Dendritic cell treated with granulocyte-macrophage colony-stimulating factor and Interleukin-4, amounts not matched to agents 40 ng/mL and 50 ng/mL, for 4 days (primary cell): Measurements from ENCODE around the gene TNFRSF9.

Source experiments
- H3K27ac Mint-ChIP-seq: one replicate; pipeline ENCODE4 v1.8.0; 2022; ENCODE audit warnings: mild to moderate bottlenecking, mixed read lengths
- H3K27me3 Mint-ChIP-seq: one replicate; pipeline ENCODE4 v1.8.0; 2022; ENCODE audit warnings: mild to moderate bottlenecking, mixed read lengths
- H3K36me3 Mint-ChIP-seq: one replicate; pipeline ENCODE4 v1.8.0; 2022; ENCODE audit warnings: low read depth, mixed read lengths
- H3K4me1 Mint-ChIP-seq: one replicate; pipeline ENCODE4 v1.8.0; 2022; ENCODE audit warnings: low read depth, mixed read lengths
- H3K4me3 Mint-ChIP-seq: one replicate; pipeline ENCODE4 v1.8.0; 2022; ENCODE audit warnings: mild to moderate bottlenecking, moderate library complexity, mixed read lengths
- H3K9me3 Mint-ChIP-seq: one replicate; pipeline ENCODE4 v1.8.0; 2022; ENCODE audit warnings: mixed read lengths
- intact Hi-C: fragments of 100-400 bp; cut with micrococcal nuclease; formaldehyde crosslinking; loops from one replicate; pipeline ENCODE4 v1.15.0; 2022

TNFRSF9 gene

GRCh38 chr1:7940745-7941436 is at the start of gene TNFRSF9:
TSS of gene TNFRSF9 (minus strand) at chr1:7940839. CDS start at chr1:7939994, 845 bp downstream.
- no peaks in the 10 kb centered on the region for H3K27me3 Mint-ChIP-seq
- H3K27ac Mint-ChIP-seq = peak within 1 kb of the TSS; percentile 59
- H3K4me1 Mint-ChIP-seq = peaks cover 51% of the 10 kb centered on the region
- H3K36me3 Mint-ChIP-seq = no peaks in the 10 kb centered on the region
- intact Hi-C loops = no loop called here
- H3K4me3 Mint-ChIP-seq = peak within 1 kb of the TSS; percentile 70
- H3K9me3 Mint-ChIP-seq = no peaks in the 10 kb centered on the region

DNA sequence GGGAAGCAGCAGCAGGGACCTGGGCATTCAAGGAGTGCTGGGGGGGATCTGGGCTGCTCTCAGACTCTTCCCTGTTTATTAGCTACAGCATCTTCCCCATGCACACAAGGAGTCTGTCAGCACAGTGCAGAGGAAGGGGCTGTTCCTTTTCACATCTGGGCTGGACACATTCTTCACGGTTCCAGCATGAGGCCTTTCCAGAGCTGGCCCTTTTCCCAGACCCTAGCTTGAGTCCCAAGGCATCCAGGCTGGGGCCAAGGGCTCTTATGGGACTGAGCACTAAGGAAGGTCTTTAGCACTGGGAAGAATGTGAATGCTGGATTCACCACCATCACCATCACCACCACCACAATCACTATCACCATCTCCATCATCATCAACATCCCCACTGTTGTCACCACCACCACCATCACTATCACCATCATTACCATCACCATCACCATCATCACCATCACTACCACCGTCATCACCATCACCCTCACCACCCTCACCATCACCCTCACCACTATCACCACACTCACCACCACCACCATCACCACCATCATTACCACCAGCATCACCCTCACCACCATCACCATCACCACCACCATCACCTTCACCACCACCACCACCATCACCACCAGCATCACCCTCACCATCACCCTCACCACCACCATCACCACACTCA is 49.3 kb upstream of the TNFRSF9 start:
- Mint-ChIP-seq H3K36me3 (peaks cover 51% of the 10 kb centered on the region), H3K27ac (no peak overlapping the region), H3K4me3 (no peak overlapping the region)

DNA sequence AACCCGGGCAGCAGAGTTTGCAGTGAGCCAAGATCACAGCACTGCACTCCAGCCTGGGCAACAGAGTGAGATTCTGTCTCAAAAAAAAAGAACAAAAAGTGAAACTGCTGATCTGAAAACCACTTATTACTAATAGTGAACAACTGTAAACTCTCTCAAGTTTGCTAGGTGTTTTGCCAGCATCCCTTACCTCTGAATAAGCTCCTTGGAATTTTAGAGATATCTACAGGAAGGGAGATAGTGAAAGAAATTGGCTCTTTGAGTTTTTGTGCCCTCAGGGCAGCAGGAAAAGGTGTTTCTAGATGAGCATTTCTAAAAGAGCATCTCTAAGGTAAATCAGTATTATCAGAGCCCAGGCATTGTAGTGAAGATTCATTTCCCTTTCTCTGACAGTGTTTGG is 47.9 kb upstream of the TNFRSF9 start:
- H3K4me3 Mint-ChIP-seq = no peak overlapping the region
- H3K27ac Mint-ChIP-seq = no peak overlapping the region
- H3K36me3 Mint-ChIP-seq = peaks cover 62% of the 10 kb centered on the region
- no peaks in the 10 kb centered on the region for H3K27me3 Mint-ChIP-seq
- intact Hi-C loops = no loop called here
- H3K4me1 Mint-ChIP-seq = peaks cover 6% of the 10 kb centered on the region
- no peaks in the 10 kb centered on the region for H3K9me3 Mint-ChIP-seq

More for the DNA sequence above, 49.3 kb upstream of the TNFRSF9 start:
- no peaks in the 10 kb centered on the region for H3K9me3 Mint-ChIP-seq
- H3K4me1 Mint-ChIP-seq = peaks cover 19% of the 10 kb centered on the region
- no peaks in the 10 kb centered on the region for H3K27me3 Mint-ChIP-seq
- intact Hi-C loops = no loop called here

DNA sequence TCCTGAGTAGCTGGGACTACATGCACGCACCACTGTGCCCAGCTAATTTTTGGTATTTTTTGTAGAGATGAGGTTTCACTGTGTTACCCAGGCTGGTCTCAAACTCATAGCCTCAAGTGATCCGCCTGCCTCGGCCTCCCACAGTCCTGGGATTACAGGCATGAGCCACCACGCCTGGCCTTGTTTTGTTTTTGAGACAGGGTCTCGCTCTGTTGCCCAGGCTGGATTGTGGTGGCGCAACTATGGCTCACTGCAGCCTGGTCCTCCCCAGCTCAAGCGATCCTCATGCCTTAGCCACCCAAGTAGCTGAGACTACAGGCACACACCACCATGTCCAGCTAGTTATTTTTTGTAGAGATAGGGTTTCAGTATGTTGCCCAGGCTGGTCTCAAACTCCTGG is 46.9 kb upstream of the TNFRSF9 start:
- Mint-ChIP-seq H3K9me3 (no peaks in the 10 kb centered on the region), H3K27me3 (no peaks in the 10 kb centered on the region), H3K4me3 (no peak overlapping the region), H3K4me1 (no peaks in the 10 kb centered on the region), H3K36me3 (peaks cover 67% of the 10 kb centered on the region), H3K27ac (no peak overlapping the region)
- intact Hi-C loops = no loop called here

- Mint-ChIP-seq H3K27ac (no peak overlapping the region), H3K36me3 (peaks cover 74% of the 10 kb centered on the region), H3K4me1 (no peaks in the 10 kb centered on the region), H3K9me3 (no peaks in the 10 kb centered on the region), H3K4me3 (no peak overlapping the region), H3K27me3 (no peaks in the 10 kb centered on the region)
- intact Hi-C loops = no loop called here
Measured at GRCh38 chr1:7985851-7986612, 45.4 kb upstream of the TNFRSF9 start.

DNA sequence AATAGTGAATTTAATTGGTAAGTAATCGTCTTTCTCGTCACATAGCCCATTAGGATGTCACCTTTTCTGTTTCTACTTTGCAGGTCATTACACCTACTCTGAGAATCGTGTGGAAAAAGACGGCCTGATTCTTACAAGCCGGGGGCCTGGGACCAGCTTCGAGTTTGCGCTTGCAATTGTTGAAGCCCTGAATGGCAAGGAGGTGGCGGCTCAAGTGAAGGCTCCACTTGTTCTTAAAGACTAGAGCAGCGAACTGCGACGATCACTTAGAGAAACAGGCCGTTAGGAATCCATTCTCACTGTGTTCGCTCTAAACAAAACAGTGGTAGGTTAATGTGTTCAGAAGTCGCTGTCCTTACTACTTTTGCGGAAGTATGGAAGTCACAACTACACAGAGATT is 44.2 kb upstream of the TNFRSF9 start:
- intact Hi-C loops = no loop called here

GRCh38 chr1:7983086-7983778 is 42.6 kb upstream of the TNFRSF9 start:
- intact Hi-C loops = no loop called here
- no peaks in the 10 kb centered on the region for H3K9me3 Mint-ChIP-seq
- H3K27ac Mint-ChIP-seq = no peak overlapping the region
- no peaks in the 10 kb centered on the region for H3K4me1 Mint-ChIP-seq
- H3K27me3 Mint-ChIP-seq = no peaks in the 10 kb centered on the region
- H3K36me3 Mint-ChIP-seq = peaks cover 89% of the 10 kb centered on the region
- H3K4me3 Mint-ChIP-seq = no peak overlapping the region

More for the DNA sequence above, 44.2 kb upstream of the TNFRSF9 start:
- no peaks in the 10 kb centered on the region for H3K9me3 Mint-ChIP-seq
- H3K27ac Mint-ChIP-seq = no peak overlapping the region
- no peak overlapping the region for H3K4me3 Mint-ChIP-seq
- H3K36me3 Mint-ChIP-seq = peaks cover 75% of the 10 kb centered on the region
- no peaks in the 10 kb centered on the region for H3K4me1 Mint-ChIP-seq
- no peaks in the 10 kb centered on the region for H3K27me3 Mint-ChIP-seq

DNA sequence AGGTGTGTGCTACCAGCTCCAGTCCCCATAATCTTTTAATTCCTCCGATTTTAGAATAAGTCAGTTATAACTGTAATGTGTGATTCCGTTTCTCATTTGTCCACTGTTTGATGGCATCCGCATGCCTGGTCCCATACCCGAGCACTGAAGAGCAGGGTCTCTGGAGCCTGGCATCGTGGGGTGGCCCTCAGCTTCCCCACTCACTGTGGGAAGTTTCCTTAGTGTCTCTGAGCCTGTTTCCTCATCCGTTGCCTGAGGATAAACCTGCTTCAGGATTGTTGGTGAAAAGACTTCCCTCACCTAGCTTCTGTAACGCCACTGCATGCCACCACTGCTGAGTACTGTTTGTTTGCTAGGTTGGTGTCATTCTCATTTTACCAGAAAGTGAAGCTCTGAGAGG is 40.3 kb upstream of the TNFRSF9 start:
- Mint-ChIP-seq H3K27ac (no peak overlapping the region), H3K36me3 (peaks cover 90% of the 10 kb centered on the region), H3K4me3 (no peak overlapping the region), H3K9me3 (no peaks in the 10 kb centered on the region), H3K27me3 (no peaks in the 10 kb centered on the region), H3K4me1 (no peaks in the 10 kb centered on the region)
- intact Hi-C loops = no loop called here

- H3K4me1 Mint-ChIP-seq = no peaks in the 10 kb centered on the region
- H3K27ac Mint-ChIP-seq = no peak overlapping the region
- no peak overlapping the region for H3K4me3 Mint-ChIP-seq
- H3K9me3 Mint-ChIP-seq = no peaks in the 10 kb centered on the region
- no peaks in the 10 kb centered on the region for H3K27me3 Mint-ChIP-seq
- H3K36me3 Mint-ChIP-seq = peaks cover 100% of the 10 kb centered on the region
- intact Hi-C loops = no loop called here
Measured at GRCh38 chr1:7975212-7975865, 34.7 kb upstream of the TNFRSF9 start.

- no peak overlapping the region for H3K27ac Mint-ChIP-seq
- peaks cover 98% of the 10 kb centered on the region for H3K36me3 Mint-ChIP-seq
- no peaks in the 10 kb centered on the region for H3K9me3 Mint-ChIP-seq
Measured at GRCh38 chr1:7973086-7973485, 32.4 kb upstream of the TNFRSF9 start.

GRCh38 chr1:7972285-7972684 is 31.6 kb upstream of the TNFRSF9 start:
- H3K4me3 Mint-ChIP-seq = no peak overlapping the region
- H3K9me3 Mint-ChIP-seq = no peaks in the 10 kb centered on the region
- H3K27ac Mint-ChIP-seq = no peak overlapping the region
- intact Hi-C loops = no loop called here
- H3K36me3 Mint-ChIP-seq = peaks cover 94% of the 10 kb centered on the region
- no peaks in the 10 kb centered on the region for H3K27me3 Mint-ChIP-seq
- H3K4me1 Mint-ChIP-seq = peaks cover 2% of the 10 kb centered on the region

More at GRCh38 chr1:7973086-7973485, 32.4 kb upstream of the TNFRSF9 start:
- Mint-ChIP-seq H3K4me3 (no peak overlapping the region), H3K27me3 (no peaks in the 10 kb centered on the region), H3K4me1 (no peaks in the 10 kb centered on the region)
- intact Hi-C loops = no loop called here

GRCh38 chr1:7971024-7971423 is 30.4 kb upstream of the TNFRSF9 start:
- intact Hi-C loops = no loop called here
- no peak overlapping the region for H3K4me3 Mint-ChIP-seq
- H3K36me3 Mint-ChIP-seq = peaks cover 94% of the 10 kb centered on the region
- peaks cover 10% of the 10 kb centered on the region for H3K4me1 Mint-ChIP-seq
- no peaks in the 10 kb centered on the region for H3K9me3 Mint-ChIP-seq
- no peaks in the 10 kb centered on the region for H3K27me3 Mint-ChIP-seq
- H3K27ac Mint-ChIP-seq = no peak overlapping the region

- H3K4me1 Mint-ChIP-seq = peaks cover 10% of the 10 kb centered on the region
- no peaks in the 10 kb centered on the region for H3K9me3 Mint-ChIP-seq
- peaks cover 94% of the 10 kb centered on the region for H3K36me3 Mint-ChIP-seq
- intact Hi-C loops = no loop called here
- H3K27ac Mint-ChIP-seq = no peak overlapping the region
- H3K27me3 Mint-ChIP-seq = no peaks in the 10 kb centered on the region
- H3K4me3 Mint-ChIP-seq = no peak overlapping the region
Measured at GRCh38 chr1:7970246-7970645, 29.6 kb upstream of the TNFRSF9 start.
